CD4-positive, alpha-beta memory T cell (primary cell): ENCODE measurements around the gene SHANK2. TPM values are rescaled to one million over a fixed set of nuclear protein-coding genes. Genes with fewer than 3 reads are reported as not detected.

Experiments
- CTCF ChIA-PET: fragments of 350-600 bp; sonication (Branson Sonifier 250); formaldehyde crosslinking; loops from one replicate; lab custom pipeline; 2021; ENCODE audit warnings: inconsistent platforms; ENCODE audit not compliant: partially characterized antibody; lab: Charles Lee
- POLR2A ChIA-PET: fragments of 350-600 bp; sonication (Branson Sonifier 250); formaldehyde crosslinking; loops from one replicate; lab custom pipeline; 2021; ENCODE audit not compliant: partially characterized antibody; lab: Charles Lee
- DNase-seq, 5 donors: peaks; one replicate each; pipeline versions ENCODE4 v3.0.0 to v3.0.0-alpha.2; 2020 to 2022; ENCODE audit warnings: mixed read lengths in 1 of 5
- H3K27ac ChIP-seq: one replicate; pipeline ENCODE4 v1.7.0; 2013; ENCODE audit warnings: low read depth, low read length
- H3K27me3 ChIP-seq: 2 replicates; pipeline ENCODE4 v1.7.0; 2013; ENCODE audit warnings: mild to moderate bottlenecking, low read length, moderate library complexity; ENCODE audit not compliant: insufficient read depth
- H3K36me3 ChIP-seq: 2 replicates; pipeline ENCODE4 v1.7.0; 2013; ENCODE audit warnings: mild to moderate bottlenecking, low read length, moderate library complexity; ENCODE audit not compliant: insufficient read depth
- H3K4me1 ChIP-seq: 2 replicates; pipeline ENCODE4 v1.7.0; 2013; ENCODE audit warnings: mild to moderate bottlenecking, low read length, moderate library complexity; ENCODE audit not compliant: insufficient read depth
- H3K4me3 ChIP-seq, 2 donors: one replicate each; pipeline ENCODE4 v1.7.0; 2013; ENCODE audit warnings: low read length in 2 of 2, mild to moderate bottlenecking in 1 of 2
- H3K9me3 ChIP-seq, 2 donors: one replicate each; pipeline ENCODE4 v1.7.0; 2013; ENCODE audit warnings: low read length in 2 of 2, control low read depth in 1 of 2; ENCODE audit not compliant: control insufficient read depth in 1 of 2
- H3K27ac Mint-ChIP-seq, 7 donors: one replicate each; pipeline ENCODE4 v1.8.0; 2020 to 2021; ENCODE audit warnings: mixed read lengths in 7 of 7, mild to moderate bottlenecking in 6 of 7, inconsistent platforms in 3 of 7, moderate library complexity in 3 of 7
- H3K27me3 Mint-ChIP-seq, 2 donors: one replicate each; pipeline ENCODE4 v1.8.0; 2020 to 2021; ENCODE audit warnings: mixed read lengths in 2 of 2
- H3K36me3 Mint-ChIP-seq, 2 donors: one replicate each; pipeline ENCODE4 v1.8.0; 2020 to 2021; ENCODE audit warnings: mixed read lengths in 2 of 2, inconsistent platforms in 1 of 2, mild to moderate bottlenecking in 1 of 2
- H3K4me1 Mint-ChIP-seq, 4 donors: one replicate each; pipeline ENCODE4 v1.8.0; 2020 to 2021; ENCODE audit warnings: mixed read lengths in 4 of 4, mild to moderate bottlenecking in 1 of 4
- H3K4me3 Mint-ChIP-seq, 8 donors: one replicate each; pipeline ENCODE4 v1.8.0; 2020 to 2021; ENCODE audit warnings: mixed read lengths in 8 of 8, mild to moderate bottlenecking in 7 of 8, moderate library complexity in 6 of 8, inconsistent platforms in 3 of 8
- H3K9me3 Mint-ChIP-seq, 8 donors: one replicate each; pipeline ENCODE4 v1.8.0; 2020 to 2021; ENCODE audit warnings: mixed read lengths in 8 of 8, mild to moderate bottlenecking in 5 of 8, inconsistent platforms in 3 of 8, moderate library complexity in 1 of 8
- intact Hi-C: fragments of 100-400 bp; cut with micrococcal nuclease; formaldehyde crosslinking; loops from one replicate; pipeline ENCODE4 v1.15.1; 2023
- polyA plus RNA-seq, 2 donors: library from polyadenylated mRNA; unstranded; fragments of 300-500 nt; fragmentation: Illumina TruSeq; gene quantifications; one replicate each; pipeline ENCODE4 v1.2.3, GENCODE V29; 2021
- total RNA-seq, 2 experiments: library from RNA; stranded (reverse); gene quantifications; one replicate each; pipeline ENCODE4 v1.2.3, GENCODE V29; 2021

Gene SHANK2
- total and polyA plus RNA-seq, 4 experiments from 2014 or later: not detected

DNA sequence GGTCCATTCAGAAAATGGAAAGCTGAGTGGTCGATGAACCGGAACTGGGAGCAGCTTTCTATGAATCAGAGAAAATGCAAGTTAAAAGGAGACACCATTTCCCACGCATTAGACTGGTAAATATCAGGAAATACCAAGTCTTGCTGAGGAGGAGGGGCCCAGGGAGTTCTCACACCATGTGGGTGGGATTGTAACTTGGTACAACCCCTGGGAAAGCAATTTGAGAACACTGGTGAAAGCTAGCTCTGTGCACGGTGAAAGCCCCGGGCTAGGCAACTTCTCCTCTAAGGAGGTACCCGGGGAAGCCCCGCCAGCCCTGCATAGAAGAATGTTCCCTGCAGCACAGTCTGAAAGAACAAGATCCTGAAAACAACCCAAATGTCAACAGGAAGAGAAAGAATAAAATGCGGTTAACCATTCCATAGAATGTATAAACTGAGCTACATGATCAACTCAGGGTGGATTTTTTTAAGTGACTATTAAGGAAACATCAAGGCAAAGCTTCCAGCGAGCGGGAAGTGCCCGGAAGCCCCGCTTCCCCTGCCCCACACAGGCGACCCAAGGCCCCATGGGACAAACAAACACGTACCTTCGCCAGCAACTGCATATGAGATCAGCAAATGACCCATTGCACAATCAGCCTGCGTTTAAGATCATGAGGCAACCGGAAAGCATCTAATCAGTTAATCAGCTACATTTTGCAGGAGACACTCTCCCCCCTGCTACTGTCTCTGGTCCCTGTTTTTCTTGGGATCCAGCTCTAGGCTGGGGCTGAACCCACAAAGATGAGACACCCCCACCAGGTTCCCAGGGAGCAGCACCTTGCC is 11.3 kb downstream of the SHANK2 start:
- no peak for DNase-seq
- Histone ChIP-seq H3K27ac (no peak overlapping the region), H3K4me3 (no peak overlapping the region), H3K9me3 (no peaks in the 10 kb centered on the region), H3K27me3 (no peaks in the 10 kb centered on the region), H3K36me3 (no peaks in the 10 kb centered on the region), H3K4me1 (no peaks in the 10 kb centered on the region)
- intact Hi-C loops: no loop called here
- Mint-ChIP-seq H3K9me3 (no peaks in the 10 kb centered on the region), H3K27ac (peak overlapping the region in 1 of 7 donors; percentile 8), H3K4me1 (peaks cover 0 to 3% (median 0%) of the 10 kb centered on the region in 4 donors), H3K27me3 (peaks cover 13 to 23% of the 10 kb centered on the region in 2 donors), H3K4me3 (no peak overlapping the region), H3K36me3 (no peaks in the 10 kb centered on the region)
- ChIA-PET CTCF (no interaction called here), POLR2A (no interaction called here)

- Histone ChIP-seq H3K27me3 (no peaks in the 10 kb centered on the region), H3K4me1 (no peaks in the 10 kb centered on the region), H3K27ac (no peak overlapping the region), H3K9me3 (no peaks in the 10 kb centered on the region), H3K36me3 (no peaks in the 10 kb centered on the region), H3K4me3 (no peak overlapping the region)
- Mint-ChIP-seq H3K4me1 (peaks cover 0 to 3% (median 0%) of the 10 kb centered on the region in 4 donors), H3K27me3 (peaks cover 12 to 23% of the 10 kb centered on the region in 2 donors), H3K27ac (no peak overlapping the region), H3K4me3 (no peak overlapping the region), H3K9me3 (no peaks in the 10 kb centered on the region), H3K36me3 (no peaks in the 10 kb centered on the region)
- no peak for DNase-seq
- ChIA-PET CTCF (no interaction called here), POLR2A (no interaction called here)
- intact Hi-C loops: no loop called here
Observed at GRCh38 chr11:71240061-71240690, 12.2 kb downstream of the SHANK2 start.

- no peaks in the 10 kb centered on the region for H3K36me3 Mint-ChIP-seq
- POLR2A ChIA-PET: no interaction called here
- H3K27me3 ChIP-seq: no peaks in the 10 kb centered on the region
Observed at GRCh38 chr11:71239581-71239980, 12.8 kb downstream of the SHANK2 start.

GRCh38 chr11:71238941-71239340 is 13.4 kb downstream of the SHANK2 start:
- POLR2A ChIA-PET: no interaction called here
- no peaks in the 10 kb centered on the region for H3K36me3 Mint-ChIP-seq
- no peaks in the 10 kb centered on the region for H3K36me3 ChIP-seq
- no peak for DNase-seq
- no peaks in the 10 kb centered on the region for H3K4me1 ChIP-seq
- H3K27ac ChIP-seq: no peak overlapping the region
- H3K4me3 ChIP-seq: no peak overlapping the region
- intact Hi-C loops: no loop called here
- CTCF ChIA-PET: no interaction called here
- H3K9me3 Mint-ChIP-seq: no peaks in the 10 kb centered on the region
- peaks cover 0 to 3% (median 0%) of the 10 kb centered on the region in 4 donors for H3K4me1 Mint-ChIP-seq
- H3K27me3 Mint-ChIP-seq: peaks cover 12 to 25% of the 10 kb centered on the region in 2 donors
- no peaks in the 10 kb centered on the region for H3K9me3 ChIP-seq
- H3K27ac Mint-ChIP-seq: no peak overlapping the region
- no peaks in the 10 kb centered on the region for H3K27me3 ChIP-seq
- H3K4me3 Mint-ChIP-seq: no peak overlapping the region

More at GRCh38 chr11:71239581-71239980, 12.8 kb downstream of the SHANK2 start:
- H3K4me1 Mint-ChIP-seq: peaks cover 0 to 3% (median 0%) of the 10 kb centered on the region in 4 donors
- peaks cover 12 to 27% of the 10 kb centered on the region in 2 donors for H3K27me3 Mint-ChIP-seq
- CTCF ChIA-PET: no interaction called here
- Histone ChIP-seq H3K9me3 (no peaks in the 10 kb centered on the region), H3K4me3 (no peak overlapping the region), H3K36me3 (no peaks in the 10 kb centered on the region), H3K4me1 (no peaks in the 10 kb centered on the region), H3K27ac (no peak overlapping the region)
- intact Hi-C loops: no loop called here
- peak overlapping the region in 1 of 8 donors; percentile 32 for H3K4me3 Mint-ChIP-seq
- no peaks in the 10 kb centered on the region for H3K9me3 Mint-ChIP-seq
- no peak for DNase-seq
- H3K27ac Mint-ChIP-seq: no peak overlapping the region

GRCh38 chr11:71238285-71238875 is 14.0 kb downstream of the SHANK2 start:
- no peak for DNase-seq
- H3K27me3 ChIP-seq: no peaks in the 10 kb centered on the region
- H3K27me3 Mint-ChIP-seq: peaks cover 12 to 25% of the 10 kb centered on the region in 2 donors
- H3K4me3 Mint-ChIP-seq: peak overlapping the region in 1 of 8 donors; percentile 21
- no peaks in the 10 kb centered on the region for H3K36me3 Mint-ChIP-seq
- no peaks in the 10 kb centered on the region for H3K9me3 ChIP-seq
- H3K4me3 ChIP-seq: no peak overlapping the region
- H3K4me1 ChIP-seq: no peaks in the 10 kb centered on the region
- H3K36me3 ChIP-seq: no peaks in the 10 kb centered on the region
- intact Hi-C loops: no loop called here
- H3K4me1 Mint-ChIP-seq: peaks cover 0 to 3% (median 0%) of the 10 kb centered on the region in 4 donors
- H3K9me3 Mint-ChIP-seq: no peaks in the 10 kb centered on the region
- no peak overlapping the region for H3K27ac ChIP-seq
- ChIA-PET POLR2A (no interaction called here), CTCF (no interaction called here)
- no peak overlapping the region for H3K27ac Mint-ChIP-seq

GRCh38 chr11:71237853-71238252 is 14.5 kb downstream of the SHANK2 start:
- Mint-ChIP-seq H3K27ac (no peak overlapping the region), H3K27me3 (peaks cover 12 to 24% of the 10 kb centered on the region in 2 donors), H3K4me3 (no peak overlapping the region), H3K36me3 (no peaks in the 10 kb centered on the region), H3K9me3 (no peaks in the 10 kb centered on the region), H3K4me1 (peaks cover 0 to 3% (median 0%) of the 10 kb centered on the region in 4 donors)
- Histone ChIP-seq H3K27me3 (no peaks in the 10 kb centered on the region), H3K9me3 (no peaks in the 10 kb centered on the region), H3K4me3 (no peak overlapping the region), H3K36me3 (no peaks in the 10 kb centered on the region), H3K27ac (no peak overlapping the region), H3K4me1 (no peaks in the 10 kb centered on the region)
- no peak for DNase-seq
- CTCF ChIA-PET: no interaction called here
- POLR2A ChIA-PET: no interaction called here
- intact Hi-C loops: no loop called here

DNA sequence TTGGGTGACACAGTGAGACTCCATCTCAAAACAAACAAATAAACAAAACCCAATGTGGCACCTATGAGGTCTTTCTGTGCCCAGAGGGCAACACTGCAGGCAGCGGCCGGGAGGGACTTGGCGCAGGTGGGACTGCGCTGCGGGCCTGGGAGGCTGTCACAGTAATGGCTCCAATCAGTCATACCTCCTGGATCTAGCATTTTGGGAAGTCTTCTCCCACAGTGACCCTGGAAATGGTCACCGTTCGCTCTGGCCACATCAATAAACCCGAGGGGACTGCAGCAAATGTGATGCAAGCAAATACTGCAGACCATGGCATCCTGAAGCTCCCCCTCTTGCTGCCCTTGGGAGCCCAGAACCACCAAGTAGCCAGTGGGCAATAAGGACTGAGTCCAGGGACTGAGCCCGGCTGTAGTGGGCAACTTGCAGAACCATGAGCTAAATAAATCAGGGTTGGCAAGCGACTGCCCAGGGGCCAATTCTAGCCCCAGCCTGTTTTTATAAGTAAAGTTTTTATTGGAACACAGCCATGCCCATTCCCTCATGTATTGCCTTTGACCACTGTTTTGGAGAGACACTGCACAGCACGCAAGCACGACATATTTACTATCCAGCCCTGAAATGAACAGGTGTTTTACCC is 15.4 kb downstream of the SHANK2 start:
- H3K4me1 Mint-ChIP-seq: peaks cover 0 to 3% (median 0%) of the 10 kb centered on the region in 4 donors
- no peak overlapping the region for H3K4me3 Mint-ChIP-seq

More for the DNA sequence above, 15.4 kb downstream of the SHANK2 start:
- no peak overlapping the region for H3K27ac ChIP-seq
- Mint-ChIP-seq H3K27me3 (peaks cover 12 to 20% of the 10 kb centered on the region in 2 donors), H3K27ac (no peak overlapping the region), H3K9me3 (no peaks in the 10 kb centered on the region), H3K36me3 (no peaks in the 10 kb centered on the region)
- ChIA-PET POLR2A (no interaction called here), CTCF (no interaction called here)
- no peak overlapping the region for H3K4me3 ChIP-seq
- intact Hi-C loops: no loop called here
- H3K36me3 ChIP-seq: no peaks in the 10 kb centered on the region
- no peaks in the 10 kb centered on the region for H3K27me3 ChIP-seq
- DNase-seq: no peak
- no peaks in the 10 kb centered on the region for H3K4me1 ChIP-seq
- H3K9me3 ChIP-seq: no peaks in the 10 kb centered on the region
